Activated naive CD8-positive, alpha-beta T cell treated with anti-CD3 and anti-CD28 coated beads for 36 hours (primary cell): Measurements from ENCODE around the gene TMEM184A. TPM values are rescaled to one million over a fixed set of nuclear protein-coding genes. Genes with fewer than 3 reads are reported as not detected.

ENCODE experiments used
- DNase-seq: peaks from one replicate; pipeline ENCODE4 v3.0.0; 2021
- H3K27ac Mint-ChIP-seq: one replicate; pipeline ENCODE4 v1.8.0; 2022; ENCODE audit warnings: mild to moderate bottlenecking, moderate library complexity, mixed read lengths
- H3K27me3 Mint-ChIP-seq: one replicate; pipeline ENCODE4 v1.8.0; 2022; ENCODE audit warnings: mild to moderate bottlenecking, mixed read lengths
- H3K36me3 Mint-ChIP-seq: one replicate; pipeline ENCODE4 v1.8.0; 2021; ENCODE audit warnings: mild to moderate bottlenecking, mixed read lengths
- H3K4me1 Mint-ChIP-seq: one replicate; pipeline ENCODE4 v1.8.0; 2021; ENCODE audit warnings: mixed read lengths
- H3K4me3 Mint-ChIP-seq: one replicate; pipeline ENCODE4 v1.8.0; 2022; ENCODE audit warnings: mild to moderate bottlenecking, moderate library complexity, mixed read lengths
- H3K9me3 Mint-ChIP-seq: one replicate; pipeline ENCODE4 v1.8.0; 2022; ENCODE audit warnings: mixed read lengths
- total RNA-seq, 2 experiments: library from RNA; stranded (reverse); gene quantifications; one replicate each; pipeline ENCODE4 v1.2.3, GENCODE V29; 2021

The TMEM184A gene
- total RNA-seq, 2 experiments from 2014 or later, result 0.14 to 0.22 TPM

DNA sequence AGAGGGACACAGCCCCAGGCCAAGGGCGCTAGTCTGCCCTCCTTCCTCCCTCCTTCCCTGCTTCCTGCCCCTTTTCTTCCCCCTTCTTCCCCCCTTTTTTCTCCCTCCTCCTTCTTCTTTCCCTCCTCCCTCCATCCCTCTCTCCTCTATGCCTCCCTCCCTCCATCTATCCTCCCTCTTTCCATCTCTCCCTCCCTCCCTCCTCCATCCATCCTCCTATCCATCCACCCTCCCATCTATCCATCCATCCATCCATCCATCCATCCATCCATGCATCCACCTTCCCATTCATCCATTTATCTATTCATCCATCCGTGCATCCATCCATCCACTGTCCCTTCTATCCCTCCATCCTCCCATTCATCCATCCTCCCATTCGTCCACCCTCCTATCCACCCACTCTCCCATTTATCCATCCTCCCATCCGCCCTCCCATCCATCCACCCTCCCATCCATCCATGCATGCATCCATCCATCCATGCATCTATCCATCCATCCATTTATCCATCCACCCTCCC is 38.0 kb upstream of the TMEM184A start:
- peaks cover 1% of the 10 kb centered on the region for H3K9me3 Mint-ChIP-seq
- H3K27me3 Mint-ChIP-seq, result peaks cover 29% of the 10 kb centered on the region
- H3K36me3 Mint-ChIP-seq, result no peaks in the 10 kb centered on the region
- no peak overlapping the region for H3K27ac Mint-ChIP-seq
- DNase-seq, result no peak
- H3K4me3 Mint-ChIP-seq, result no peak overlapping the region
- peaks cover 19% of the 10 kb centered on the region for H3K4me1 Mint-ChIP-seq

DNA sequence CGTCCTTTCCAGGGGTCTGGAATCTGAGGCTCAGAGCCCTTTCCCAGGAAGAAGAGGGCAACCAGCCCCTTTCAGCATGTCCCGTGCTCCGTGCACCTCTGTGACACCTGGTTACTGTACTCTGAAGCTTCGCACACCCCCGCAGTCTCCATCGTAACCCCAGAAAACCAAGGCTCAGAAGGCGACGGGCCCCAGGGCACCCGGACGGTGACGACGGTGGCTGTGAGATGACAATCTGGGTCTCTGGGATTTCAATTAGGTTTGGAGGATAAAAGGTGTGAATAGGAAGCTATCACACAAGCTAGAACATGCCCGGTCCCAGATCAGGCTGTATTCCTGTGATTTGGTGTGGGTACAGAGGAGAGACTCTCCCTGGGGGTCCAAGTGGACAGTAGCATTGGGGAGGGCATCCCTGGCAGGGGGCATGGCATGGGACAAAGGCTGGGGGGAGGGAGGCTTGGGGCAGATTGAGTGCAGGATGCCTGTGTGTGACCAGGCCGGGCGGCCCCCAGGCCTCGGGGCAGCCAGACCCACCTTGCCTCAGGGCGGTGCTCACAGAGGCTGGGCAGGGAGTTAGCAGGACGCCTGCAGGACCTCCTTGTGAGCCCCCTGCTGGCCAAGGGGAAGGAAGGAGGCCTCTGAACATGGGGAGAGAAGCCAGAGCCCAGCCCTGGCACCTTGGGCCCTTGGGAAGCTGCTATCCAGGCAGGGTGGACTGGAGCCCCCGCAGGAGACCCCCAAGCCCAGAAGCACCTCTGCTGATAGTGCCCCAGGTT is 37.3 kb upstream of the TMEM184A start:
- H3K4me1 Mint-ChIP-seq, result peaks cover 19% of the 10 kb centered on the region
- H3K36me3 Mint-ChIP-seq, result no peaks in the 10 kb centered on the region
- H3K9me3 Mint-ChIP-seq, result peaks cover 3% of the 10 kb centered on the region
- no peak overlapping the region for H3K4me3 Mint-ChIP-seq
- peak; percentile 29 for DNase-seq
- no peak overlapping the region for H3K27ac Mint-ChIP-seq
- H3K27me3 Mint-ChIP-seq, result peaks cover 29% of the 10 kb centered on the region

DNA sequence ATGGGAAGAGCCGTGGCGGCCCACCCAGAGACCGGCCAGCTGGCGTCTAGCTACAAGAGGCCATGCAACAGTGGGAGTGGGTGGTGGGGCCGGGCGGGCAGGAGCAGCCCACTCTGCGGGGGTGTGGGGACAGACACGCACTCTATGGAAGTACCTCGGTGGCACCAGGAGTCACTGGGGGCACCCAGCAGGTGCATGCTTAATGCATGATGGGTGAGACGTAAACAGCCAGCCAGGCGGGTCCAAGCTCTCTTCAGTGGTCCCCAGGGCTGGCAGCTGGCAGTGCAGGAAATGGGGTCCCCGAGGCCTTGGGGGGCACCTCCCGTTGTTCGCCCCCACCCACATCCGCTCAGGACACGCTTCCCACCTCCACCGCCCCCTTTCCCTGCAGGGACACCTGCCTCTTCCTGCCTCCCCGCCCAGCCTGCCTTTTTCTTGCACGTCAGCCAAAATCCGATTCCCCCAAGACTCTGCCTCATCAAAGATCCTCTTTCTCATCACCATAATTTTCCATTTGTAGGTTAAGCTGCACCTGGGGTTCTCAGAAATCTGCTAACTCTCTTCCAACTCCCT is 36.4 kb upstream of the TMEM184A start:
- Mint-ChIP-seq H3K4me3 (peak overlapping the region; percentile 42), H3K27me3 (peaks cover 29% of the 10 kb centered on the region), H3K36me3 (no peaks in the 10 kb centered on the region), H3K9me3 (peaks cover 3% of the 10 kb centered on the region), H3K4me1 (peaks cover 19% of the 10 kb centered on the region), H3K27ac (peak overlapping the region; percentile 32)
- peak; percentile 40 for DNase-seq

DNA sequence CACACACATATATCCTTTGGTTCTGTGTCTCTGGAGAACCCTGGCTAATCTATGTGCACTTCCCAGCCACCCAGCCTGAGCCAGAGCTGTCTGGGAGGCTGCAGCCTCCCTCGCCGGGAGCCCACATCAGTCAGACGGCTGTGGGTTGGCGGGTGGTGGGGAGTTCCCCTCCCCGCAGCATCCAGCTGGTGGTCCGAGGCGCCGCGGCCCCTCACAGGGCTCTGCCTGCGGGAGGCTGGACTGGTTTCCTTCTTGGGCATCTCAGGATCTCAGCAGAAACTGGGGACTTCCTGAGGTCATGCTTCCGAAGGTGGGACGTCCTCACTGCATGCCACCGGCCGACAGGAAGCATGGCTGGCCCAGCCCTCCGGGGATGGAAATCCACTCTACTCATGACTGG is 35.9 kb upstream of the TMEM184A start:
- H3K9me3 Mint-ChIP-seq, result peaks cover 3% of the 10 kb centered on the region
- peak overlapping the region; percentile 19 for H3K27ac Mint-ChIP-seq
- peak overlapping the region; percentile 62 for H3K4me3 Mint-ChIP-seq
- H3K27me3 Mint-ChIP-seq, result peaks cover 29% of the 10 kb centered on the region
- peak; percentile 35 for DNase-seq
- peaks cover 19% of the 10 kb centered on the region for H3K4me1 Mint-ChIP-seq
- no peaks in the 10 kb centered on the region for H3K36me3 Mint-ChIP-seq

DNA sequence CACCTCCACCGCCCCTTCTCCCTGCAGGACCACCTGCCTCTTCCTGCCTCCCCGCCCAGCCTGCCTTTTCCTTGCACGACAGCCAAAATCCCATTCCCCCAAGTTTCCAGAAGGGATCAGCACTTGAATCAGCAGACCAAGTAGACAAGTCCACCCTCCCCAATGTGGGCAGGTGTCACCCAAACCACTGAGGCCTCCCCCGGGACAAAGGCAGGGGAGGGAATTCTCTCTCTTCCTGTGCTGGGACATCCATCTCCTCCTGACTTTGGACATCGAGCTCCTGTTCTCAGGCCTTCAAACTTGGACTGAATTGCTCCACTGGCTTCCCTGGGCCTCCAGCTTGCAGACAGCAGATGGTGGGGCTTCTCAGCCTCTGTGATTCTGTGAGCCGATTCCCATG is 35.4 kb upstream of the TMEM184A start:
- Mint-ChIP-seq H3K4me3 (peak overlapping the region; percentile 62), H3K27ac (no peak overlapping the region), H3K9me3 (peaks cover 3% of the 10 kb centered on the region), H3K36me3 (no peaks in the 10 kb centered on the region), H3K4me1 (peaks cover 19% of the 10 kb centered on the region), H3K27me3 (peaks cover 29% of the 10 kb centered on the region)
- DNase-seq, result no peak

DNA sequence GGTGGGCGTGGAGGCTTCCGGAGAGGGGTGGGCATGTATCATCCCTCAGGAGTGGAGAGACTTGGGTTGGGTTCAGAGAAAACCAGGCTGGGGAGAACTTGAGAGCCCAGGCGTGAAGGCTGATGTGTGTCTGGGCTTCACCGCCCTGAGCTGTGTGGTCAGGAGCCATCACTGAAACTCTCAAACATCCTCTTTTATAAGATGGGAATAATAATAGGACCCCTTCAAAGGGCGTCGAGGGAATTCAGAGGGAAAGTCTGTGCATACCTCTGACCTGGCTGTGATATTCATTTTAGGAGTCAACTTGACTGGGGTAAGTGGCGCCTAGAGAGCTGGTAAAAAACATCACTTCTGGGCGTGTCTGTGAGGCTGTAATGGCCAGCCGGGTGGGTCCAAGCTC is 34.9 kb upstream of the TMEM184A start:
- Mint-ChIP-seq H3K27me3 (peaks cover 29% of the 10 kb centered on the region), H3K36me3 (no peaks in the 10 kb centered on the region), H3K9me3 (peaks cover 3% of the 10 kb centered on the region), H3K4me1 (peaks cover 19% of the 10 kb centered on the region), H3K4me3 (no peak overlapping the region), H3K27ac (no peak overlapping the region)
- DNase-seq, result no peak

DNA sequence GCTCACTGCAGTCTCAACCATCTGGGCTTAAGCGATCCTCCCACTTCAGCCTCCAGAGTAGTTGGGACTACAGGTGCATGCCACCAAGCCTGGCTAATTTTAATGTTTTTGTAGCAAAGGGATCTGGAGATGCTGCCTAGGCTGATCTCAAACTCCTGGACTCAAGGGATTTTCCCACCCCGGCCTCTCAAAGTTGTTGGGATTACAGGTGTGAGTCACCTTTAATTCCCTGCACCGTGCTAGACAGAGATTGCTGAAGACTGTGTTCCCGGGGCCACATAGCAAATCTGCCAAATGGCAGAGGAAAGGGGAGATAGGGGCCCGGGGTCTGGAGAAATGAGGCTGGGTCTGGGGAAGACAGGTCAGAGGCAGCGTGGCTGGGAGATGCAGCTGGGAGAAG is 34.5 kb upstream of the TMEM184A start:
- Mint-ChIP-seq H3K4me3 (no peak overlapping the region), H3K4me1 (peaks cover 19% of the 10 kb centered on the region), H3K36me3 (no peaks in the 10 kb centered on the region), H3K9me3 (peaks cover 3% of the 10 kb centered on the region), H3K27me3 (peaks cover 29% of the 10 kb centered on the region), H3K27ac (no peak overlapping the region)
- no peak for DNase-seq

DNA sequence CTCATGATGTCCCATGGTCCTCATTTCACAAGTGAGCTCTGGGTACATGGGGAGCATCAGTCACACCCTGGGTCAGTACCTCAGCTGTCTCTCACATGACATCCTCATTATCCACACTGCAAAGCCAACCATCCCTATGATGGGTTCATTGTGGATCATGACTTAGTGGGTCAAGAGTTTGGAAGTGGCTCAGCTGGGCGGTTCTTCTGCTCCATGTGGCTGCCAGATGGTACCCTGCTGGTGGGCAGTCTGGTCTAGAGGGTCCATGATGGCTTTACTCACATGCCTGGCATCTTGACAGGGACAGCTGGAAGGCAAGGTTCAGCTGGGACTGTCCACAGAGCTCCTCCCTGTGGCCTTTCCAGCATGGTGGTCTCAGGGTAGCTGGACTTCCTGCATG is 33.0 kb upstream of the TMEM184A start:
- H3K27ac Mint-ChIP-seq, result no peak overlapping the region
- no peaks in the 10 kb centered on the region for H3K36me3 Mint-ChIP-seq
- peaks cover 3% of the 10 kb centered on the region for H3K9me3 Mint-ChIP-seq
- no peak for DNase-seq
- peaks cover 29% of the 10 kb centered on the region for H3K27me3 Mint-ChIP-seq
- H3K4me3 Mint-ChIP-seq, result no peak overlapping the region
- H3K4me1 Mint-ChIP-seq, result peaks cover 19% of the 10 kb centered on the region

DNA sequence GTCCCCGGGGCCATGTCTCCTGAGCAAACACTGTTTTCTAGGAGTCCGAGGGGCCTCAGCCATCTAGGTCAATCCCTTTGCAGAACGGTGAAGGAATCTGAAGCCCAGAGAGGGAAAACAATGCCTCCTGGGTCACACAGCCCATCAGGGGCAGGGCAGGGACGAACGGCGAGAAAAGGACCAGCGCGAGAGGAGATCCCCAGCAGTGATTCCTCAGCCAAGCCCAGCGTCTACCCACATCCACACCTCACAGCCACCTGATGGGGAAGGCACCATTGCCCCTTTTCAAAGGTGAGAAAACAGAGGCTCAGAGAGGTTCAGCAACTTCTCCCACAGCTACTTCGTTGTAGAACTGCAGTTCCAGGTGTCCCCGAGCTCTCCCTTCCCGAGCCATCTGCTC is 31.7 kb upstream of the TMEM184A start:
- peaks cover 3% of the 10 kb centered on the region for H3K9me3 Mint-ChIP-seq
- no peak overlapping the region for H3K27ac Mint-ChIP-seq
- H3K27me3 Mint-ChIP-seq, result peaks cover 25% of the 10 kb centered on the region

DNA sequence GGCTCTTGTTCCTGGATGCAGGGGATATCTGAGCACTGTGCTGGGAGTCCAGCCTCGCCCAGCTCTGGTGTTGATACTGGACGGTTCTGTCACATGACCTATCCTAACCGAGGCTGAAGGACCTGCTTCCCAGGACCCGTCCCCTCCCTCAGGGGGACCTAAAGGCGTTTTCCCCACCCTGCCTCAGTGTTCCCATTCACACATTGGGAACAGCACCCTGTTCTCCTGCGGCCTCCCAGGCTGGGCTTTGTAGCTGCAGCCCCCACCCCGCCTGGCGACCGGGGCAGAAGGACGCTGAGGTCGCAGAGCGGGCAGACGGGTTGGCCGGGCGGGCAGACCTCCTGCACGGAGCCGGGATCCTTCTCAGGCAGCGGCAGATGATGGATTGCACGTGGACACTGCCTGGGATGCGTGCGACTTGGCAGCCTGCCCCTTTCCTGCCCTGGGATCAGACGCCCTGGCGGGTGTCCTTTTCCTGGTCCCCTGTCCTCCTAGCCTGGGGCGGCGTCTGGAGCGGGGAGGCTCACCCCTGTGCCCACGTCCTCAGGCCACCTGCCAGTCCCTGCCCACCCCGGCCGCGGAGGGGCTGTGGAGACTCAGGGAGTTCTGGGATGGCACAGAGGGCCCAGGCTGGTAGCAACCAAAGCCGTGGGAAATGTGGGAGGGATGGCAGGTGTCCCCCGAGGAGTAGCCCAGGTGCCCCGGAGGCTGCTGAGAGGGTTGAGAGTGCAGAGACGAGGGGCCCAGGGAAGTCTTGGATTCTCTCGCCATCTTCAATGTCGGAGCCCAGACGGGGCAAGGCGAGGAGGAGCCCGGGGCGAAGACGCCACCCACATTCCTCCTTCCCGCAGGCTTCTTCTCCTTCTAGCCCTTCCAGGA is 31.1 kb upstream of the TMEM184A start:
- H3K36me3 Mint-ChIP-seq, result no peaks in the 10 kb centered on the region
- peaks cover 9% of the 10 kb centered on the region for H3K4me1 Mint-ChIP-seq
- H3K4me3 Mint-ChIP-seq, result no peak overlapping the region
- DNase-seq, result no peak
- H3K9me3 Mint-ChIP-seq, result peaks cover 3% of the 10 kb centered on the region
- no peak overlapping the region for H3K27ac Mint-ChIP-seq
- peaks cover 20% of the 10 kb centered on the region for H3K27me3 Mint-ChIP-seq

More for the DNA sequence above, 31.7 kb upstream of the TMEM184A start:
- DNase-seq, result no peak
- Mint-ChIP-seq H3K4me1 (peaks cover 16% of the 10 kb centered on the region), H3K4me3 (no peak overlapping the region), H3K36me3 (no peaks in the 10 kb centered on the region)

DNA sequence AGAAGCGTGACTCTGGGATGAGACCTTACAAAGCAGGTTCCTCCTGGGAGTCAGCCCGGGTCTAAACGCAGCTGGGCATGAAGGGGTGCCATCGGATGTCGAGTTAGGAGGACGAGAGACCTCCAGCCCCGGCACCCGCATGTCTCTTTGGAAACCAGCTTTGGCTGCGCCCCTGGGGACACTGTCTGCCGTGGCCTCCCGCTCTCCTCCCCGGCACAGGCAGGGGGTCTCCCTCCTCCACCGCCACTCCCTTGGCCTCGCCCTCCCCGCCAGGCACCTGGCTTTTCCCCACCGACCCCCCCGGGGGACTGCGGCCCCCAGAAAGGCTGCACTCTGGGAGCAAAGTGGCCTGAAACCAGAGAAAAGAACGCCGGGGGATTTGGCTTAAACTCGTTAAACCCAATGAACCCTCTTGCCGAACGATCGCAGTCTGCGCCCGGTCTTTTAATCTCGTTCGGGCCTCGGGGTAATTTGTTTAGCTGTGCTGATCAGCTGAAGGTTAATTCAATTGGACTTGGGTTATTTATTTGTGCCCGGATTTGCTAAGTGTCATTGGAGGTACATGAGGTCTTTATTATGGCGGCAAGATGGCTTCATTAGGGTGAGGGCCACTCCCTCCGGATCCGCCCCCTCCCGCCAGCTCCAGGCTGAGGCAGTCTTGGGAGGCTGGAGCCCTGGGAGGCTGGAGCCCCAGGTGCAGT is 30.3 kb upstream of the TMEM184A start:
- H3K36me3 Mint-ChIP-seq, result no peaks in the 10 kb centered on the region
- H3K4me3 Mint-ChIP-seq, result no peak overlapping the region
- H3K9me3 Mint-ChIP-seq, result peaks cover 3% of the 10 kb centered on the region
- DNase-seq, result no peak
- no peak overlapping the region for H3K27ac Mint-ChIP-seq
- H3K27me3 Mint-ChIP-seq, result peaks cover 12% of the 10 kb centered on the region
- peaks cover 2% of the 10 kb centered on the region for H3K4me1 Mint-ChIP-seq

DNA sequence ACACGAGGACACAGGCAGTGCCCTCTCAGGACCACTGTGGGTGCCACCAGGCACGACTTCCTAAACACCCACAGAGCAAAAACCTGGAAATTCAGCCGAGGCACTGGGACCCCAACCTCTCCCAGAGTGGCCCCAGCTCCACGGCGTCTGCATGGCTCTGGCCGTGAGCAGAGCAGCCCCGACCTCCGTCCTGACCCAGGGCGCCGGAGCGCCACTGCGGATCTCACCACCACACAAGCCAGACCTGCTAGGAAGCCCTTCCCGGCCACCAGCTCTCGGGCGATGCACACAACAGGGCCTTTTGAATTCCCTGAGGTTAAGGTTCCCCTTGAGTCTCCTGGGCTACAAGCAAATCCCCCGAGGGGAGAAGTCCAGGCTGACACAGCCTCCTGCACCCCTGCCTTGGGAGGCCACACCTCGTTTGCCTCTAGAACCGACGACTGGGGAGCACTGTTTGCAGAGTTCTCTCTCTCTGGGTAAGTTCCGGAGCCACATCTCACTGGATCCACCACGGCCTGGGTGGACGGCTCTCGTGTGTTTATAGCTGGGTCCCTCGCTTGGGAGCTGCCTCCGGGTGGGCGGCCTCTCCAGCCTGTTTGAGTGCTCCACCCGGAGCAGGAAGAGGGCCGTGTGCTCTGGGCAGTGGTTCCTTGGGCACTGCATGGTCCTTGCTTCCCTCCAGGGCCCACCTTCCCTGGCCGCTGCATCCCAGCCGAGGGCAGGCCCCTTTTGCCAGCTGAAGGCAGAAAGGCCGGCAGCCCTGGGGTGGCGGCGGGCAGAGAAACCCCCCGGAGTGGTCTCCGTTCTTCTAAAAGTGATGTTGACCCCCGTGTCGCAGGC is 29.4 kb upstream of the TMEM184A start:
- H3K4me3 Mint-ChIP-seq, result no peak overlapping the region
- H3K4me1 Mint-ChIP-seq, result no peaks in the 10 kb centered on the region
- DNase-seq, result no peak
- no peaks in the 10 kb centered on the region for H3K36me3 Mint-ChIP-seq
- no peak overlapping the region for H3K27ac Mint-ChIP-seq
- H3K9me3 Mint-ChIP-seq, result peaks cover 3% of the 10 kb centered on the region
- H3K27me3 Mint-ChIP-seq, result peaks cover 3% of the 10 kb centered on the region

DNA sequence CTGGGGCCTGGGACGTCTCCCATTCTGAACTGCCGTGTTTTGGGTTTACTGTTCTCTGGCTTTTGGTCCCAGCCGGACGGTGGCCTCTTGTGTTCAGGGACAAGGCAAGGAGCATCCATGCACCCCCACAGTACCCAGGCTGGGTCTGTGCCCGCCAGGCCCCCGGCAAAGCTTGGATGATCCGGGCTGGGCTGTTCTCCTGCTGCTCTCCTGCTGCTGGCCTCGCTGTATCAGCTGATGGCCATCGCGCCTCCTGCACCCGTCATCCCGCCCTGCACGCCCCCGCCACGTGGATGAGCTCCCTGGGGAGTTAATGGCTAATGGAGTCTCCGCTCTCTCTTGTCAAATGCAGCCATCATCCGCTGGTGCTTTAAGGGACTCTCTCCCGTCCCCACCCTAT is 28.7 kb upstream of the TMEM184A start:
- no peak overlapping the region for H3K27ac Mint-ChIP-seq
- peaks cover 3% of the 10 kb centered on the region for H3K9me3 Mint-ChIP-seq
- H3K27me3 Mint-ChIP-seq, result no peaks in the 10 kb centered on the region
- no peaks in the 10 kb centered on the region for H3K36me3 Mint-ChIP-seq
- H3K4me1 Mint-ChIP-seq, result peaks cover 3% of the 10 kb centered on the region
- no peak overlapping the region for H3K4me3 Mint-ChIP-seq
- no peak for DNase-seq
